ENCODE measurements around the gene PSG6.
"Not testable (repeated sequence)": the region's sequence is repeated elsewhere in the genome, so short reads cannot be mapped to it uniquely, and the experiment has no call there.

GRCh38 chr19:42882010-42882409 is 35.7 kb downstream of the PSG6 start:
- TF ChIP-seq CTCF, POLR2AphosphoS5, EP300 (IDR thresholded peaks at IDR 0.05): not testable (repeated sequence)

Measured in stomach (tissue), 4 donors.